ENCODE results near the gene PADI3.

PADI3 gene

GRCh38 chr1:17243274-17243673 is 5.6 kb upstream of the PADI3 start:
- no peak overlapping the region for H3K4me3 ChIP-seq
- no peaks in the 10 kb centered on the region for H3K36me3 ChIP-seq (ENCODE audit: insufficient read depth, low read length)
- no peak for TF ChIP-seq FOXP2 (optimal IDR thresholded peaks at IDR 0.05; ENCODE audit: control extremely low read depth, extremely low read length, insufficient read depth)
- TF ChIP-seq EZH2 (IDR thresholded peaks at IDR 0.05) = no peak
- TF ChIP-seq POLR2AphosphoS5 (IDR thresholded peaks at IDR 0.05; ENCODE audit: borderline replicate concordance, low read depth, low read length) = no peak
- no peak overlapping the region for H3K9ac ChIP-seq (ENCODE audit: insufficient read length)
- DNase-seq (ENCODE audit: low read depth, low spot score) = no peak
- no peaks in the 10 kb centered on the region for H3K9me3 ChIP-seq (ENCODE audit: low read depth, low read length)
- no peak overlapping the region for H3K27ac ChIP-seq

GRCh38 chr1:17244821-17245740 is 3.8 kb upstream of the PADI3 start:
- Histone ChIP-seq H3K36me3 (ENCODE audit: insufficient read depth, low read length) (no peaks in the 10 kb centered on the region), H3K9ac (ENCODE audit: insufficient read length) (no peak overlapping the region), H3K9me3 (ENCODE audit: low read depth, low read length) (no peaks in the 10 kb centered on the region), H3K4me3 (no peak overlapping the region), H3K27ac (no peak overlapping the region)
- no peak for DNase-seq (ENCODE audit: low read depth, low spot score)
- no peak for TF ChIP-seq FOXP2 (optimal IDR thresholded peaks at IDR 0.05; ENCODE audit: control extremely low read depth, extremely low read length, insufficient read depth)
- no peak for TF ChIP-seq EZH2 (IDR thresholded peaks at IDR 0.05)
- TF ChIP-seq POLR2AphosphoS5 (IDR thresholded peaks at IDR 0.05; ENCODE audit: borderline replicate concordance, low read depth, low read length) = no peak

GRCh38 chr1:17245816-17246325 is 3.0 kb upstream of the PADI3 start:
- Histone ChIP-seq H3K9me3 (ENCODE audit: low read depth, low read length) (no peaks in the 10 kb centered on the region), H3K4me3 (no peak overlapping the region), H3K27ac (no peak overlapping the region), H3K9ac (ENCODE audit: insufficient read length) (no peak overlapping the region), H3K36me3 (ENCODE audit: insufficient read depth, low read length) (no peaks in the 10 kb centered on the region)
- TF ChIP-seq EZH2 (IDR thresholded peaks at IDR 0.05) (no peak), FOXP2 (optimal IDR thresholded peaks at IDR 0.05; ENCODE audit: control extremely low read depth, extremely low read length, insufficient read depth) (no peak)
- DNase-seq (ENCODE audit: low read depth, low spot score) = no peak

GRCh38 chr1:17246971-17247370 is 1.9 kb upstream of the PADI3 start:
- no peaks in the 10 kb centered on the region for H3K36me3 ChIP-seq (ENCODE audit: insufficient read depth, low read length)
- TF ChIP-seq POLR2AphosphoS5 (IDR thresholded peaks at IDR 0.05; ENCODE audit: borderline replicate concordance, low read depth, low read length) (no peak), FOXP2 (optimal IDR thresholded peaks at IDR 0.05; ENCODE audit: control extremely low read depth, extremely low read length, insufficient read depth) (no peak)
- no peak overlapping the region for H3K27ac ChIP-seq
- no peak overlapping the region for H3K4me3 ChIP-seq
- DNase-seq (ENCODE audit: low read depth, low spot score) = no peak
- H3K9ac ChIP-seq (ENCODE audit: insufficient read length) = no peak overlapping the region
- no peaks in the 10 kb centered on the region for H3K9me3 ChIP-seq (ENCODE audit: low read depth, low read length)

GRCh38 chr1:17250601-17251000 is 1.7 kb downstream of the PADI3 start:
- Histone ChIP-seq H3K36me3 (ENCODE audit: insufficient read depth, low read length) (no peaks in the 10 kb centered on the region), H3K9ac (ENCODE audit: insufficient read length) (no peak overlapping the region), H3K4me3 (no peak overlapping the region), H3K27ac (no peak overlapping the region), H3K9me3 (ENCODE audit: low read depth, low read length) (no peaks in the 10 kb centered on the region)
- no peak for DNase-seq (ENCODE audit: low read depth, low spot score)
- TF ChIP-seq EZH2 (IDR thresholded peaks at IDR 0.05) = no peak
- no peak for TF ChIP-seq POLR2AphosphoS5 (IDR thresholded peaks at IDR 0.05; ENCODE audit: borderline replicate concordance, low read depth, low read length)
- no peak for TF ChIP-seq FOXP2 (optimal IDR thresholded peaks at IDR 0.05; ENCODE audit: control extremely low read depth, extremely low read length, insufficient read depth)

GRCh38 chr1:17251246-17251645 is 2.3 kb downstream of the PADI3 start:
- no peak for DNase-seq (ENCODE audit: low read depth, low spot score)
- H3K9me3 ChIP-seq (ENCODE audit: low read depth, low read length) = no peaks in the 10 kb centered on the region
- H3K36me3 ChIP-seq (ENCODE audit: insufficient read depth, low read length) = no peaks in the 10 kb centered on the region
- H3K9ac ChIP-seq (ENCODE audit: insufficient read length) = no peak overlapping the region
- no peak overlapping the region for H3K27ac ChIP-seq
- H3K4me3 ChIP-seq = no peak overlapping the region
- TF ChIP-seq EZH2 (IDR thresholded peaks at IDR 0.05) = no peak
- no peak for TF ChIP-seq POLR2AphosphoS5 (IDR thresholded peaks at IDR 0.05; ENCODE audit: borderline replicate concordance, low read depth, low read length)
- no peak for TF ChIP-seq FOXP2 (optimal IDR thresholded peaks at IDR 0.05; ENCODE audit: control extremely low read depth, extremely low read length, insufficient read depth)

- Histone ChIP-seq H3K27ac (no peak overlapping the region), H3K9me3 (ENCODE audit: low read depth, low read length) (no peaks in the 10 kb centered on the region), H3K4me3 (no peak overlapping the region), H3K36me3 (ENCODE audit: insufficient read depth, low read length) (no peaks in the 10 kb centered on the region), H3K9ac (ENCODE audit: insufficient read length) (no peak overlapping the region)
- no peak for DNase-seq (ENCODE audit: low read depth, low spot score)
- TF ChIP-seq POLR2AphosphoS5 (IDR thresholded peaks at IDR 0.05; ENCODE audit: borderline replicate concordance, low read depth, low read length) = no peak
- TF ChIP-seq EZH2 (IDR thresholded peaks at IDR 0.05) = no peak
- TF ChIP-seq FOXP2 (optimal IDR thresholded peaks at IDR 0.05; ENCODE audit: control extremely low read depth, extremely low read length, insufficient read depth) = no peak
Observed at GRCh38 chr1:17251701-17252376, 2.9 kb downstream of the PADI3 start.

- no peak for TF ChIP-seq POLR2AphosphoS5 (IDR thresholded peaks at IDR 0.05; ENCODE audit: borderline replicate concordance, low read depth, low read length)
- TF ChIP-seq FOXP2 (optimal IDR thresholded peaks at IDR 0.05; ENCODE audit: control extremely low read depth, extremely low read length, insufficient read depth) = no peak
- TF ChIP-seq EZH2 (IDR thresholded peaks at IDR 0.05) = no peak
- no peak overlapping the region for H3K27ac ChIP-seq
- H3K9ac ChIP-seq (ENCODE audit: insufficient read length) = no peak overlapping the region
- no peak overlapping the region for H3K4me3 ChIP-seq
- no peaks in the 10 kb centered on the region for H3K9me3 ChIP-seq (ENCODE audit: low read depth, low read length)
- DNase-seq (ENCODE audit: low read depth, low spot score) = no peak
- no peaks in the 10 kb centered on the region for H3K36me3 ChIP-seq (ENCODE audit: insufficient read depth, low read length)
Observed at GRCh38 chr1:17255336-17255735, 6.4 kb downstream of the PADI3 start.
